GM21529 (cell line): ENCODE results near the gene RASD2.

ENCODE experiments used
- ATAC-seq: cut with Tn5 transposase; IDR thresholded peaks from one replicate; pipeline ENCODE4 v1.9.1; 2021; ENCODE audit not compliant: unreplicated experiment

RASD2 gene

GRCh38 chr22:35539487-35539886, 1.1 kb upstream of the RASD2 start:
- no peak for ATAC-seq

GRCh38 chr22:35539910-35540594, 579 bp upstream of the RASD2 start:
- ATAC-seq = no peak

- ATAC-seq = no peak
These were observed 670 bp downstream of the RASD2 start for GRCh38 chr22:35541254-35541748.

- no peak for ATAC-seq
These were observed 1.7 kb downstream of the RASD2 start for GRCh38 chr22:35542157-35542938.

GRCh38 chr22:35542939-35543516, 2.4 kb downstream of the RASD2 start:
- ATAC-seq = no peak

GRCh38 chr22:35543702-35544101, 3.1 kb downstream of the RASD2 start:
- no peak for ATAC-seq

GRCh38 chr22:35544189-35544588, 3.6 kb downstream of the RASD2 start:
- ATAC-seq = no peak

GRCh38 chr22:35544827-35545226, 4.2 kb downstream of the RASD2 start:
- ATAC-seq = no peak

- ATAC-seq = no peak
These were observed 6.3 kb downstream of the RASD2 start for GRCh38 chr22:35546886-35547285.

- ATAC-seq = no peak
These were observed 7.5 kb downstream of the RASD2 start for GRCh38 chr22:35547987-35548721.

- ATAC-seq = no peak
These were observed 8.1 kb downstream of the RASD2 start for GRCh38 chr22:35548722-35549112.

GRCh38 chr22:35549328-35549727, 8.7 kb downstream of the RASD2 start:
- no peak for ATAC-seq

- no peak for ATAC-seq
These were observed 11.0 kb downstream of the RASD2 start for GRCh38 chr22:35551549-35552177.

- no peak for ATAC-seq
These were observed 11.7 kb downstream of the RASD2 start for GRCh38 chr22:35552196-35552842.

- no peak for ATAC-seq
These were observed 12.2 kb downstream of the RASD2 start for GRCh38 chr22:35552846-35553245.

- no peak for ATAC-seq
These were observed 12.7 kb downstream of the RASD2 start for GRCh38 chr22:35553341-35553740.

GRCh38 chr22:35554297-35554845, 13.7 kb downstream of the RASD2 start:
- no peak for ATAC-seq

GRCh38 chr22:35555483-35555890, 14.9 kb downstream of the RASD2 start:
- ATAC-seq = no peak

- ATAC-seq = no peak
These were observed 15.4 kb downstream of the RASD2 start for GRCh38 chr22:35555946-35556547.

GRCh38 chr22:35556666-35557065, 16.0 kb downstream of the RASD2 start:
- no peak for ATAC-seq
